ENCODE measurements around the gene ZNF641. TPM values are rescaled to one million over a fixed set of nuclear protein-coding genes. Genes with fewer than 3 reads are reported as not detected.

ZNF641 gene
- 7.5 and 7.7 TPM in 2 replicates for total RNA-seq (2014; rRNA removed; shearing (Covaris generic))

DNA sequence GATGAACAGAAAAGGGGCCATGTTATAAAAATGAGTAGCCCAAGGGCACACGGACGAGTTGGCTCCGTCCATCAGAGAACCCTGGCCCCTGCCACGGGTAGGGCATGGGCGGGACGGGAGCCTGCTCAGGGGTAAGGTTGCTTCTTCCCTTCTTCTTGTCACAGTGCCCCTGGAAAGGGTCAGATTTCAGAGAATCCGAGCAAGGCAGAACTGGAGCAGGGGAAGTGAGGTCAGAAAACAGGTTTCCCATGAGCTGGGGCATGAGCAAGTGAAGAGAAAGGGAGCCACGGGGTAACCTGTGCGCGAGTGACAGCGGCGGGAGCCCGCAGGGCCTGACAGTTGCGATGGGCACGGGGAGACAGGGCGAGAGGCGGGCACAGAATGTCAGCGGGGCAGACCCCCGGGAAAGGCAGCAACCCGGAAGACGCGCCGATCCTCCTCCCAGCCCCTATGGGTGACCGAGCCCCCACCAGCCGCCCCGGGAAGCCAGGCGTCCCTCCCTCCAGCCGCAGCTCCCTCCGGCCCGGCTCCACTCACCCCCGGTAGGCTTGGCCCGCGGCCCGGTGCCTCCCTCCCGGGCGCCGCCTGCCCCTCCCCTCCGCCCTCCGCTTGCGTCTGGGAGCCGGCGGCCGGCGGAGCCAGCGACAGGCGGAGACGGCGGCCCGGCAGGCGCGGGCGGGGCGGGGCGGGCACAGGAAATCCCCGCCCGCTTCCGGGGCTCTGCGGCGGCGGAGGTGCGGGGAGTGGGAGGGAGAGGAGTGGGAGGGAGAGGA, at the start of gene ZNF641:
Gene ZNF641, minus strand, starts transcription at position 671 of the 773 bp plus-strand sequence. CDS start 2,829 bp downstream, outside the sequence.
- DNase-seq (ENCODE audit: low spot score) = peak; percentile 76

DNA sequence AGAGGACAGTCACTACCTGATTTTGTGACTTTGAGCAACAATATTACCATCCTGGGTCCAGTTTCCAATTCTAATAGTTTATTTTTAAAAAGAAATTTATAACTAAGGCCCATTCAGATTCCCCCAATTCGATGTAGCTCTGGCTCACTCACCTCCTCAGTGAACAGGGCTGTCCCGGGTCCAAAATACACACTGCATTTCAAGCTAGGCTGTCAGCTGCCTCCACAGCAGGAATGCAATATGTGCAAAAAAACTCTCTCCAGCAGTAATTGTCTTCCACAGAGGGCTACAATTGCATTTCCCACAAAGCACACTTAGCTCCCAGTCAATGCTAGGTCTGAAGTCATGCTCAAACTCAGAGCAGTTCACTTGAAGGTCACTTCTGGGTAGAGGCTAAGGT, 39.3 kb upstream of the ZNF641 start:
- DNase-seq (ENCODE audit: low spot score) = no peak

DNA sequence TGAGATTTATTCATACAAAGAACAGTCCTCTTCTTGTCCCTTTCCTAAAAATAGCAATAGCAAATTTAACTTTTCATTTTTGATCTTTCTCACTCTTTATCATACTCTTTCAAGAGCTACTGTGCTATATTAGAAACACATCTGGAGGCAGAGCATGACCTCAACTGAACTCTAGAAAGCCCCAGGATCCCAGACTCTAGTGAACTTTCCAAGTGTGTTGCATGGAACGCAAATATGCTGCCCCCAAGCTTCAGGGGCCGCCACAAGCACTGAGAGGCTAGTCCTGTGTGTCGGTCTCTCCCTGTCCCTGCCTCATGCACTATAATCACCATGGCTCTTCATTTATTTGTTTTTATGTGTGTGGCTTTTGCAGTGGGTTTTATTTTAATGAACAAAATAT, 38.7 kb upstream of the ZNF641 start:
- no peak for DNase-seq (ENCODE audit: low spot score)

DNA sequence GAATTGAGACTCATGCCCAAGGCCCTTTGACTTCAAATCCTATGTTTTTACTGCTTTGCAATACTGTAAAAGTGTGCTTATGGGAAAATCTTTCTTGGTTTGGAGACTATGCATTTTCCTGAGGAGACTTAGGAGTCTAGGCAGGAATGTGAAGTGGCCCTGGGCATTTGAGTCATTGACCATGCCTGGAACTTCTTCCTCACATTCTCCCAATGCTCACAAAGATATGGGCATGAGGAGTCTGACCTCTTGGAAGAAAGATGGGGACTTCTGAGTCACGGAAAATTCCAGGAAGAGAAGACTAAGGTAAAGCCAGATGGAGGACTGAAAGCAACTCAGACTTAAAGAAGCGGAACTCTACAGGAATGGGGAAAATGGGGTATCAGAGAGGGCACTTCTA, 38.2 kb upstream of the ZNF641 start:
- DNase-seq (ENCODE audit: low spot score) = no peak

DNA sequence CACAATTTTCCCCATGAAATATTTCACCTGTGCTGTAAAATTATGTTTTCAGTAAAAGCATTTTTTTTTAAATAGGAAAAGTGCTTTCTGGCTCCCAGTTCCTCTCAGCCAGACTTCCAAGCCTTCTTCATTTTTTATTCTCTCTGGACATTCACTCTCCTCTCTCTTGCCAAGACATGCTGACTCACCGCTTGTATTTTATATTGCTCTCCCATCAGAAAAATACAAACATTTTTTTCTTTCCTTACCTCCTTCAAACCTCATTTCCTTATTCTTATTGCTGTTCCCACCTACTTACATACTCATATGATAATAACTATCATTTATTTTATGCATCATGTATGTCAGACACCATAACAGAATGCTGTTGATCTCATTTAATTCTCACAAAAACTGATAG, 37.7 kb upstream of the ZNF641 start:
- DNase-seq (ENCODE audit: low spot score) = no peak

DNA sequence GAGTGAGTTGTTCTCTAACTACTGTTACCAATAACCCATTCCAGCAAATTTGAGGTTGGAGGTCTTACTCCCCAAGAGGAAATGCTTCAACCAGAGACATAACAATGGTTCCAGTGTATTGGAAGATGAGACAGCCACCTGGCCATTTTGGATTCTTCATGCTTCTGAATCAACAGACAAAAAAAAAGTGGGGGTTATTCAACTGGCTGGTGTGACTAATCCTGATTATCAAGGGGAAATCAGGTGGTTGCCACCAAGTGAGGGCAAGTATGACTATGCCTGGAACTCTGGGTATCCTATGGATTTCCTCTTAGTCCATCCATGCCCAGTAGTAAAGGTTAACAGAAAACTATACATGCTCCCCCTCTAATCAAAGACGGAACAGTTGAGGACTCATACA, 29.9 kb upstream of the ZNF641 start:
- DNase-seq (ENCODE audit: low spot score) = no peak

DNA sequence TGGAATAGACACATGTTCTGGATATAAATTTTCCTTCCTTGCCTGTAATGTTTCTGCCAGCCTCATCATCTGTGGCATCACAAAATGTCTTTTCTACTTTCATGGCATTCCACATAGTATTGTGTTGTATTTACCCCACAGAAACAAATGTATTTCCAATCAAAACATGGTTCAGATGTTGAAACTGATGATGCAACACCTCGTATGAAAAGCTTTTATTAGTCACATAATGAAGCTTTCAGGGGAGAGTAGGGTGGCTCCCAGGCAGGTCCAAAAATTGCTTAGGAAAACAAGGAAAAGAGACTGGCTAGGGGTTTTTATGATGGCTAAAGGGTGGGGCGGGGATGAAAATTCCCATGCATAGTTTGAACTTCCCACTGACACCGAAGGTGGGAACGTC, 29.1 kb upstream of the ZNF641 start:
- DNase-seq (ENCODE audit: low spot score) = no peak

DNA sequence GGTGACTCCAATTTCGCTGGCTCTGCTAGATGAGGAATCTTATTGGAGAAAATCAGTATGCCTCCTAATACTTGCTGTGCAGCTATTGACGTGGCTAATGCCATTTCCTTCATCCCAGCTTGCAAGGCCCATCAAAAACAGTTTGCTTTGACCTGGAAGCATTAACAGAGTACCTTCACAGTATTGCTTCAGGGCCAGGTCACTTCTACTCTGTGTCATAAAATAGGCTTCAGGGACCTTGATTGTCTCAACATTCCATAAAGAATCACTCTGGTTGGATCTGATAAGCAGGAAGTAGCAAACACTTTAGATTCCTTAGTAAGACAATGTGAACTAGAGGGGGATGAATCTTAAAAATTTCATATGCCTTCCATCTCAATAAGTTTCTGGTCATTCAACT, 26.9 kb upstream of the ZNF641 start:
- DNase-seq (ENCODE audit: low spot score) = no peak

DNA sequence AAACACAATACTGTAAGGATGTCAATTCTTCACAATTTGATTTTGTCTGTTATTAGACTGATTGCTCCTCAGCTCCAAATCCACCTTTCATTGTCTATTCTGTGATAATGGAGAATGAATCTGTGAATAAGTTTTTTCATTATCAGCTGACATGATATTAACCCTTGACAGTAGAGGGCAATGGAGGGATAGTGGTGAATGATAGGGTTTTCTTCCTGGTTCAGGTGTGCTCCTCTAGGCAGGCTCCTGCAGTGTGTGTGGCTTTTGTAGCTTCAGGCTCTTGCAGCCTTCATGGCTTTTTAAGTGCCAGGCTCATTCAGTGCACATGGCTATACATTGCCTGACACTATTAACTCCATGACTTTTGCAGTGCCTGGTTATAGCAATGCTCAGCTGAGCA, 23.4 kb upstream of the ZNF641 start:
- no peak for DNase-seq (ENCODE audit: low spot score)

DNA sequence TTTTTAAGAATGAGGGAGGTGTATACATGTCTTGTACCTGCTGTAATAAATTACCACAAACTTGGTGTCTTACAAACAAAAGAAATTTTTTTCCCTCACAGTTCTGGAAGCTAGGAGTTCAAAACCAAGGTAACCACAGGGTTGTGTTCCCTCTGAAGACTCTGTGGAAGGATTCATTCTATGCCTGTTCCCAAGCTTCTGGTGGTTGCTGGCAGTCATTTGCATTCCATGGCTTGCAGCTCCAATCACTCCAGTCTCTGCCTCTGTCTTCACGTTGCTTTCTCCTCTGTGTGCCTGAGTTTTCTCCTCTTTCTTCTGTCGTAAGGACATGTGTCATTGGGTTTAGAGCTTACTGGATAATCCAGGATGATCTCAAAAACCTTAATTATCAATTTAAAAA, 15.4 kb upstream of the ZNF641 start:
- DNase-seq (ENCODE audit: low spot score) = no peak

DNA sequence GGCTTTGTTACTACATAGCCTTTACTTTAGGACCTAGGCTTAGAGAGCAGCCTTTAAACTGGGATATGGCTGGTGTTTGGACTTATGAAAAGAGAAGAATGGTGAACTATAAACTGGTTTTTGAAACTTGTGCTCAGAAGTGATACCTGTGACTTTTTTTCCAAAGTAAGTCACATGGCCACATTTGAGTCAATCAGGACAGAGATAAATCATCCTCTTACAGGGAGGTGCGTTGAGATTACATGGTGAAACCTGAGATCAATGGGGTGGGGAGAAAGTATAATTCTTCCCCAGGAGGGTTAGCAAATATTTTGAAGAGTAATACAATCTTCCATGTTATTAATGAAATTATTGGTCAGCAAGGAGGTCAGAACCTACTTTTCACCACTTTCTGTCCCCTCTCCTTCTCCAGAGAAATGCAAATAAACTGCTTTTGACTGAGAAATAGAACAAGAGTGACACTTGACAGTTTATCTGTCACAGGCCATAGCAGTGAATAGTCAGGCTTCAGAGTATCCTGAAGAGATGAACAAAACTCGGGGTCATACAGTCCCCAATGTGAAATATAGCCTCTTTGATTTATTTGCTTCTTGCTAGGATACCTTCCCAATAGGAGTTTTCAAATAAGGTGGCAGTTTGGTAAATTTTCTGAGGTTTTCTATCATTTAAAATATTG, 11.1 kb upstream of the ZNF641 start:
- no peak for DNase-seq (ENCODE audit: low spot score)

DNA sequence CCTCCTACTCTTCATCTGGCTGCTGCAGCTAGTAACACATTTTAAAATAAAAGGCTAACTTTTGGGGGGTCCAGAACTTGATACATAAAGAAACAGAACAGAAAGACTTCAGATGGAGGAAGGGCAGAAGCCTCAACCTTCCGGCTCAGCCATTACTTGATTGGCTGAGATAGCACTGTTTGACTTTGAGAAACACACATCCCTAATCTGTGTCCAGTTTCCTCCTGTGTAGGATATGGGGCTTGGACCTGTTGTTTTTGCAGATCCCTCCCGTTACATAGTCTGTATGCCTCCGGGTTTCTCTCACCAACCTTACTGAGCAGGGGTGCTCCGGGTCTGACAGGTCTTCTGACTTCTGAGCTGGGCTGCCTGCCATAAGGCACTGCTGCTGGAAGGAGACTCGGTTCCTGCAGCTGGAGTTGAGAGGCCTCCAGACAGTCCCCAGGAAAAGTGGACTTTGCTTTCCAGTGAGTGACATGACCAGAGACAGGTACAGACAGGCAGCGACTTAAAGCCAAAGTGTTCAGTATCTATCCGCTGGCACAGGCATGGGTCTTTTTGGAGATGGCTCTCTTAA, 8.3 kb upstream of the ZNF641 start:
- DNase-seq (ENCODE audit: low spot score) = no peak

DNA sequence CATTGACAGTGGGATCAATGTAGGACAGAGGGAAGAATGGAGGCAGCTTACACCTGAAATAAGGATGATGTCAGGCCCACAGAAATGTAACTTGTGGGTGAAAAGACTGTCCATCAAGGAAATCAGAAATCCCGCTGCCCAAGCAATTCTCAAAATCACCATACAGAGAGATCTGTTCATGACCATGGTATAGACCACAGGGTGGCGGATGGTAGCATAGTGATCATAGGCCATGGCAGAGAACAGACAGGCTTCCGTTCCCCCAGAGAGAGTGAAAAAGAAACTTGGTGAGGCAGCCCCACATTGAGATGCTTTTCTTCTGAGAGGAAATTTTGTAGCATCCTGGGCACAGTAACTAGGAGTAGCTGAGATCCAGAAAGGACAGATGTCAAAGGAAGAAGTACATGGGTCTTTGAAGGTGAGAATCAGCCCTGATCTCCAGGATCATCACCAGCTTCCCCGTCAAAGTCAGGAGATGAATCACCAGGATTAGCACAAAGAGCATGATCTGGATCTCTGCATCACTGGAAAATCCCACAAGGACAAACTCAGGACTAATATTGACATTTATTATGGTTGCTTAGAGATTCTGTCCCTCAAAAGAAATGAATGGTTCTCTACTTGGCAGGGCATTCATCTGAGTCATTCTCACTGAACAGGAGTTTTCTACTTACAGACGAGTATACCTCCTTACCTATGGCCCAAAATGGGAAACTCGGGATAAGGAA, 5.5 kb upstream of the ZNF641 start:
- no peak for DNase-seq (ENCODE audit: low spot score)

DNA sequence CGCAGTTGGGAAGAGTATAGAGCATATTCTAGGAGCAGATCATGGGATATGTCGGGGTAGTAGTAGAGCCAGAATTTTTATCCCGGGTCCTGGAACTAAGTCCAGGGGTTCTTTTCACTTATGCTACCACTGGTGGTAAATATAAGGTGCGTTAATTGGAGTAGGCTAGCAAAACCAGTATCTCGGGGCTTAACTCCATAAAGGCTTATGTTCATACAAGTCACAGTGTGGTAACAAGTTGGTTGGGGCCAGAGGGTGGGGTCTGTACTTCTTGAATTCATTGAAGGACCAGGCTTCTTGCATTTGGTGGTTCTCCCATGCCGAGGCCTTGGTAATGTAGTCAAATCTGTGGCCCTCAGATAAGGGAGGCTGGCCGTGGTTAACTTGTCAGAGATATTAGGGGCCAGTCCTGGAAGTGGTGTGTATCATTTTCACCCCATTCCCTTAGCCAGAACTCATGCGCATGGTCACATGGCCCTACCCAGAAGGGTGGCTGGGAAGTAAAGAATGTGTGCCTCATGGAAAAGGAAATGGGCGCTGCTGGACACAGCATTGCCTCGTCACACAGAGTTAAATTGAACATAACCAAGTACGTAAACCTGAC, 1.5 kb upstream of the ZNF641 start:
- DNase-seq (ENCODE audit: low spot score) = no peak

DNA sequence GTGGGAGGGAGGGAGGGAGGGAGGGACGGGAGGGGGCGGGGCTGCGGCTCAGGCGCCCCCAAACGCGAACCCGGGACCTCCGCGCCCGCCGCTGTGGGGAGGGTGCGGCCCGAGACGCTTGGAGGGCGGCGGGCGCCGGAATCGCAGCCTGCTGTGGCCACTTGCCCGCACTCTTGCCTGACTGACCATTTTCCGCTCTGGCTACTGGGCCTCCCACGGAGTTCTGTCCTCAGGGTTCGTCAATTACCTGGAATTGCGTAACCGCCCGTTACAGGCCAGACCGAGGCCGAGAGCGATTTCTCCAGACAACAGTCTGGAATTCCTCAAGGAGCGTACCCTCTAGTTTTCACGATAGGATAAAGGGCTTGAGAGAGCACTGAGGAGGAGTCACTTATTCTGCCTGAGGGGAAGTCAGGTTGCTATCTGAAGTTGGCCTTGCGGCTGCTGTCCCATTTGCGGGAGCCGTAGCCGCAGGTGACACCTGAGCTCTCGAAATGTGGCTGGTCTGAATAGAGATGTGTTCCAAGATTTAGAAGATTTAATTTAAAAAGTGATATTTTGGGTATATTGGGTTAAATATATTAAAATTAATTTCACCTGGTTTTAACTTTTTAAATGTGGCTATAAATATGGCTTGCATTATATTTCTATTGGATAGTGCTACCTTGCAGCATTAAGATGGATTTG, 446 bp upstream of the ZNF641 start:
- peak; percentile 80 for DNase-seq (ENCODE audit: low spot score)

DNA sequence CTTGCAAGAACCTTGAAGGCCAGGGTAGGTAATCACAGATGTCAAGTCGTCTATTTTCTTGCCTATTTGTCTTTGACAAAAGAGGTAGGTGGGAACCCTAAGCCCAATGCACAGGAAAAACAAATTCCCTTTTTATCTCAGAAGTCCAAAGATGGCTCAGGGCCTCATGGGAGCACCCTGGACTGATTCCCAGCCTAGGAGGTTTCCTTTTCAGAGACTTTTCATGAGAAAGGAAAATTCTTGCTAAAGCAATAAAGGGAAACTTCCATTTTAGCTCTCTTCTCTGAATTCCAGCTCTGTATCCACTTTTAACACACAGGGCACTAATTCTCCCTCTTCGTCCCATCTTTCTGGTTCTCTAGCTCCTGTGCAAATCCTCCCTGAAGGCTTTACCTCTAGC, 1.2 kb downstream of the ZNF641 start:
- DNase-seq (ENCODE audit: low spot score) = no peak

DNA sequence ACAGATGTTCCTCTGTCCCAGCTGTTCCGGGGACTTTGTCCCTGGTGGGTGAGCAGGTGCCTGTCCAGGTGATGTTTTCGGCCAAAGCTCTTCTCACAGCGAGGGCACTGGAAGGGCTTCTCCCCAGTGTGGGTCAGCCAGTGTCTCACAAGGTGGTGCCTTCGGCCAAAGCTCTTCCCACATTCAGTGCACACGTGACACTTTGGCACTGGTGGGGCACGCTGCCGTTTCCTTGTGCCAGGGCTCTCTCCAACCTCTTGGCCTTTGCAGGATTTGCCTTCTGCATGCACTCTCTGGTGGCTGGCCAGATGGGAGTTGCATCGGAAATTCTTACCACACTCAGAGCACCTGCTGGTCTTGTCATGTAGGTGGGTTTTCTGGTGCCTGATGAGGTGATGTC, 7.7 kb downstream of the ZNF641 start:
- DNase-seq (ENCODE audit: low spot score) = no peak

DNA sequence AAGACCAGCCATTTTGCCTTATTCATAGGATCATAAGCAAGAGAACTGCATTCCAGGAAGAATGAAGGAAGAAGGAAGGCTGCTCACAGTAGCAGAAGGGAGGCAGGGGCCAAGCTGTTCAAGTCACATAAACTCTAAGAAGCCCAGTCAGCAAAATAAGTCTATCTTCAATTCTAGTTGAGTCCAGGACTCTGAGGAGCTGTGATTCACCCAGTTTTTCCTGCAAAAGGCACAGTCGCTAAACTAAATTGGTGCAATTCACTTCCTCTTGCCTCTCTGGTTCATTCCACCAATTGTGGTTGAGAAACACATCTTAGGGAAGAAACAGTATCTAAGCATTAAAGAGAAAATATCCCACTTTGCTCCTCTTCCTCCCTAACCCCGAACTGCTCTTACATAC, 9.8 kb downstream of the ZNF641 start:
- DNase-seq (ENCODE audit: low spot score) = no peak

DNA sequence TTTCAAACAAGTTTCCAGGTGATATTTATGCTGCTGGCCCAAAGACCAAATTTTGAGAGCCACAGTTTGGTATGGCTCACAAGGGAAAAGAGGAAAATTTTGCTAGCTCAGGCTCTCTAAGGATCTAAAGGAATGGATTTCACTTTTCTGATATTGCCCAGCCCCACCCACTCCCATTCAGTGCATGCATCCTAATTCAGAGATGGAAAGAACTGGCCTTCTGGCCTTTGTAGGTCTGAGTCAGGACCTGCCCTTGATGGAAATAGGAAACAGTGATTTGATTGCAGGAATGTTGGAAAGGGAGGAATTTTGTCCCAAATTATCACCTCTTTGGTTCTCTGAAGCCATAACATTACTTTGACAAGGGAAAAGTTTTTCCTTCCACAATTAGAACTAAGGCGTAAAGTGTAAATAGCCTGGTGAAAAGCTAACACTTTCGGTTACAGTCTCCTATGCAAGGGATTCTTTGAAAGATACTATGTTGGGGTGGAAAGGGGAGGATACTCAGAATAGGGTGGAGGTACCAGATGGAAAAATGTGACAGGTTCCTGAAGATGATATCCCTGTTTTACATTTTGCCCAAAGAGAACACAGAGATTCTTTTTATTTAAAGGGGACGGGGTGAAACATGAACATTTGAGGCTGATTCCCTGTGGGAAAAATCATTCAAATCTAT, 11.1 kb downstream of the ZNF641 start:
- DNase-seq (ENCODE audit: low spot score) = no peak

DNA sequence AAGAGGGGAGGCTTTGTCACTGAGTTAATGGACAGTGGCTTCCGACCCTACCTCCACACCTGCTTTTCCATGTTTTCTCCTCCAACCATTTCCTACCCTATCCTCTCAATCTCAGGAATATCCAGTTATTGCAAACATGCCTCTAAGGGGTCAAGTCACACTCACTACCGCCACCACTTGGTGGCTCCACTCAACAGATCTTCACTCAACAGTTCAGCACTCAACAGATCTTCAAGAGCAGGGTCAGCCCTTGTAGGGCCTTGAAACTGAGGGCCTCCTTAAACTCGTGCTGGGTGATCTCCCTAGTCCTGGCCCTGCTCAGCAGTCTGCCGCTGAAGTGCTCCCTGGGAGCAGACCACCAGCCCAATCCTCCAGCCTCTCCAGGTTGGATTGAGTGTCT, 14.2 kb downstream of the ZNF641 start:
- DNase-seq (ENCODE audit: low spot score) = peak; percentile 56

DNA sequence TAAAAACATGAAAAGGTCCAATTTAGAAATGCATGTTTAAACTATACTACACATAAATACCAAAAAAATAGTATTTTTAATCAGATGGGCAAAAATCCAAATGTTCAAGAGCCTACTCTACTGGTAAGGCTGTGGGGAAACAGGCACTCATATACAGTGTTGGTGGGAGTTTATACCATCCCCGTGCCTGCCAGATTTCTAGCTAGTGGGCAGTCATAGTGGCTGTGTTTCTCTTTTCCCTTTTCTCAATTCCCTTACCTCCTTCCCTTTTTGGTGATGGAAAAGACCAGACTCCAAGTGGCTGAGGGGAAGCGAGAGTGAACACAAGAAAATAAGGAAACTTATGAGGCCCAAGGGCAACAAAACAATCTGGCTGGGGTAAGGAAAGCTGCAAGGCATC, 14.7 kb downstream of the ZNF641 start:
- DNase-seq (ENCODE audit: low spot score) = no peak

Data from HT-29 (cell line).